ENCODE data around the gene KCNH1.

The KCNH1 gene

GRCh38 chr1:210650403-210650802 lies 483.5 kb downstream of the KCNH1 start:
- TF ChIP-seq CTCF (IDR thresholded peaks at IDR 0.05; ENCODE audit: low read depth, low read length, missing control alignments) = no peak
- H3K4me3 ChIP-seq (ENCODE audit: low read depth, low read length) = no peak overlapping the region
- DNase-seq (ENCODE audit: low read depth) = no peak

GRCh38 chr1:210648588-210649269 lies 485.2 kb downstream of the KCNH1 start:
- no peak for DNase-seq (ENCODE audit: low read depth)
- H3K4me3 ChIP-seq (ENCODE audit: low read depth, low read length) = no peak overlapping the region
- TF ChIP-seq CTCF (IDR thresholded peaks at IDR 0.05; ENCODE audit: low read depth, low read length, missing control alignments) = no peak

- no peak for TF ChIP-seq CTCF (IDR thresholded peaks at IDR 0.05; ENCODE audit: low read depth, low read length, missing control alignments)
- no peak overlapping the region for H3K4me3 ChIP-seq (ENCODE audit: low read depth, low read length)
These were observed 486.3 kb downstream of the KCNH1 start for GRCh38 chr1:210647406-210648333.

GRCh38 chr1:210646258-210646616 lies 487.7 kb downstream of the KCNH1 start:
- DNase-seq (ENCODE audit: low read depth) = no peak
- no peak overlapping the region for H3K4me3 ChIP-seq (ENCODE audit: low read depth, low read length)
- no peak for TF ChIP-seq CTCF (IDR thresholded peaks at IDR 0.05; ENCODE audit: low read depth, low read length, missing control alignments)

More at GRCh38 chr1:210647406-210648333, 486.3 kb downstream of the KCNH1 start:
- no peak for DNase-seq (ENCODE audit: low read depth)

GRCh38 chr1:210645582-210646257 lies 488.2 kb downstream of the KCNH1 start:
- no peak for DNase-seq (ENCODE audit: low read depth)
- TF ChIP-seq CTCF (IDR thresholded peaks at IDR 0.05; ENCODE audit: low read depth, low read length, missing control alignments) = no peak

GRCh38 chr1:210641582-210641981 lies 492.4 kb downstream of the KCNH1 start:
- no peak for DNase-seq (ENCODE audit: low read depth)
- no peak overlapping the region for H3K4me3 ChIP-seq (ENCODE audit: low read depth, low read length)
- no peak for TF ChIP-seq CTCF (IDR thresholded peaks at IDR 0.05; ENCODE audit: low read depth, low read length, missing control alignments)

More at GRCh38 chr1:210645582-210646257, 488.2 kb downstream of the KCNH1 start:
- H3K4me3 ChIP-seq (ENCODE audit: low read depth, low read length) = no peak overlapping the region

Measured in GM12864 (cell line).